Subcutaneous abdominal adipose tissue (tissue), 5 donors: Measurements from ENCODE around the gene ZNF563.
"Not testable (repeated sequence)": the region's sequence is repeated elsewhere in the genome, so short reads cannot be mapped to it uniquely, and the experiment has no call there.

Experiments
- H3K27ac ChIP-seq: one replicate; pipeline ENCODE4 v1.7.0; 2013; ENCODE audit warnings: low read depth, mild to moderate bottlenecking, inconsistent platforms, low read length, moderate library complexity
- H3K27me3 ChIP-seq, 5 donors: one replicate each; pipeline ENCODE4 v1.7.0; 2013; ENCODE audit warnings: low read length in 5 of 5, inconsistent platforms in 1 of 5; ENCODE audit not compliant: control insufficient read depth in 5 of 5, insufficient read depth in 4 of 5
- H3K36me3 ChIP-seq, 5 donors: one replicate each; pipeline ENCODE4 v1.7.0; 2013; ENCODE audit warnings: low read length in 5 of 5; ENCODE audit not compliant: control insufficient read depth in 5 of 5, insufficient read depth in 5 of 5
- H3K4me1 ChIP-seq, 5 donors: one replicate each; pipeline ENCODE4 v1.7.0; 2013; ENCODE audit warnings: low read length in 5 of 5, mild to moderate bottlenecking in 3 of 5, moderate library complexity in 1 of 5; ENCODE audit not compliant: control insufficient read depth in 5 of 5, insufficient read depth in 5 of 5
- H3K4me3 ChIP-seq, 5 donors: one replicate each; pipeline ENCODE4 v1.7.0; 2013; ENCODE audit warnings: low read length in 5 of 5, low read depth in 1 of 5
- H3K9ac ChIP-seq, 5 donors: one replicate each; pipeline ENCODE4 v1.7.0; 2013; ENCODE audit warnings: low read length in 5 of 5, mild to moderate bottlenecking in 4 of 5, moderate library complexity in 3 of 5
- H3K9me3 ChIP-seq, 5 donors: one replicate each; pipeline ENCODE4 v1.7.0; 2013; ENCODE audit warnings: low read length in 5 of 5; ENCODE audit not compliant: control insufficient read depth in 5 of 5
- donor health status: healthy.
- donor health status: healthy.
- donor health status: healthy.
- donor health status: healthy.
- donor health status: healthy.

Gene ZNF563

DNA sequence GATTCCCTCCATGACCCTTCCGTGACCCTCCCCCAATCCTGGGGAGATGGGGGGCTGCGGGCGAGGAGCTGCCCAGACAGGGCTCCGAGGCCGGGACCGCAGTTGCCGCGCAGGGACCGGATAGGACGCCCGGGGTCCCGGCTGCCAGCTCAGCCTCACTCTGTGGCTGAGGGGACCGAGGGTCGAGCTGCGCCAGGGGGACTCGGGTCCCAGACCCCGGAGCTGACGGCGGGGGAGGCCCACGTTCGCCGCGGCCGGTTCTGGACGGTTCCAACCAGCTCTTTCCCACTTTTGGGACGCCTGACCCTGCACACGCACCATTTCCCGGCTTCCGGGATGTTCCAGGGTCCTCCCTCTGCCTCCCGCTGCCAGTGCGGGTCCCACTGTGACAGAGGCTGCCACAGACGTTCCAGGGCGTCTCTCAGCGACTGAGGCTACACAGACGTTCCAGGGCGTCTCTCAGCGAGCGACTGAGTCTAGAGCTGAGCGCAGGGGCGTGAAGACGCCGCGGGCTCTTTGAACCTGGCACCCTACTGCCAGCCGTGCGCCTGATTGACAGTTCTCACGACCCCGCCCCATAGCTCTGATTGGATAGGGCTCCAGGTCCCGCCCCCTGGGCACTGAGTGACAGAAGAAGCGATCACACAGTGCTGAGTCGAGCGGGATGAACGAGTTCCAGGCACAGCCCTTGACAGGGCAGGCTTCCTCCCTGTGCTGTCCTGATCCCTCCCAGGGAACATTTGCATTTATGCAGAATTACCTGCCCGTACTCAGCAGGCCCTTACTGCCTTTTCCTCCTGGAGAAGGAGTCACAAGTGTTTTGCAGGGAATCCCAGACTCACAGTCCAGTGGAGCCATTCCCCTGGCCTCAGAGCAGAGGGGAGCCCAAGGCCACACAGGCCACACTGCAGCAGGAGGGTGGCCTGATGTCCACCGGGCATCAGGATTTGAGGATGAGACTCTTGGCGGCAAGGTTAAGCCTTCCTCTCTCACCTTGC, at the start of gene ZNF563:
ZNF563 (minus strand) TSS at position 472 of the 998 bp plus-strand sequence; CDS start at position 321, 151 bp downstream.
- Histone ChIP-seq H3K36me3 (no peaks in the 10 kb centered on the region), H3K27ac (peak within 1 kb of the TSS; percentile 87), H3K4me3 (peak within 1 kb of the TSS; percentile 89 to 98 (median 93)), H3K9ac (peak within 1 kb of the TSS; percentile 82 to 94 (median 91)), H3K4me1 (peaks cover 5 to 26% (median 23%) of the 10 kb centered on the region in 5 donors), H3K27me3 (no peaks in the 10 kb centered on the region), H3K9me3 (no peaks in the 10 kb centered on the region)

GRCh38 chr19:12380444-12380737, 47.0 kb upstream of the ZNF563 start:
- Histone ChIP-seq H3K27ac (no peak overlapping the region), H3K4me3 (peak overlapping the region in 4 of 5 donors; percentile 1 to 30 (median 14)), H3K9me3 (peaks cover 17 to 46% (median 33%) of the 10 kb centered on the region in 5 donors), H3K9ac (no peak overlapping the region), H3K4me1 (peaks cover 0 to 1% (median 0%) of the 10 kb centered on the region in 5 donors), H3K27me3 (no peaks in the 10 kb centered on the region), H3K36me3 (peaks cover 19 to 32% (median 24%) of the 10 kb centered on the region in 5 donors)

GRCh38 chr19:12379732-12380443, 46.5 kb upstream of the ZNF563 start:
- no peaks in the 10 kb centered on the region for H3K27me3 ChIP-seq
- H3K27ac ChIP-seq, result no peak overlapping the region
- H3K9ac ChIP-seq, result no peak overlapping the region
- peaks cover 19 to 32% (median 24%) of the 10 kb centered on the region in 5 donors for H3K36me3 ChIP-seq
- H3K4me3 ChIP-seq, result peak overlapping the region; percentile 1 to 30 (median 22)
- peaks cover 17 to 46% (median 33%) of the 10 kb centered on the region in 5 donors for H3K9me3 ChIP-seq
- peaks cover 0 to 1% (median 0%) of the 10 kb centered on the region in 5 donors for H3K4me1 ChIP-seq

DNA sequence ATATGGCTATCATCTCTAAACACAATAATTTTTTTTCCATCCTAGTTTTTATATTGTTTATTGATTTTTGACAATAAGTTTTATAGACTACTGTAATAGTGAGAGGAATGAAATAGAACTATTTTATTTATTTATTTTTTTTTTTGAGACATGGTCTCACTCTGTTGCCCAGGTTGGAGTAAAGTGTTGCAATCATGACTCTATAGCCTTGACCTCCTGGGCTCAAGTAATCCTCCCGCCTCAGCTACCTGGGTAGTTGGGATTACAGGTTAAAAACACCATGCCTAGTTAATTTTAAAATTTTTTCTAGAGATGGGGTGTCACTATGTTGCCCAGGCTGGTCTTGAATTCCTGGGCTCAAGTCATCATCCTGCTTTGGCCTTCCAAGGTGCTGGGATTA, 40.6 kb upstream of the ZNF563 start:
- H3K36me3 ChIP-seq, result no peaks in the 10 kb centered on the region
- no peaks in the 10 kb centered on the region for H3K4me1 ChIP-seq
- H3K4me3 ChIP-seq, result no peak overlapping the region
- H3K9me3 ChIP-seq, result peaks cover 0 to 21% (median 14%) of the 10 kb centered on the region in 5 donors
- H3K27me3 ChIP-seq, result no peaks in the 10 kb centered on the region
- H3K27ac ChIP-seq, result no peak overlapping the region
- H3K9ac ChIP-seq, result no peak overlapping the region

DNA sequence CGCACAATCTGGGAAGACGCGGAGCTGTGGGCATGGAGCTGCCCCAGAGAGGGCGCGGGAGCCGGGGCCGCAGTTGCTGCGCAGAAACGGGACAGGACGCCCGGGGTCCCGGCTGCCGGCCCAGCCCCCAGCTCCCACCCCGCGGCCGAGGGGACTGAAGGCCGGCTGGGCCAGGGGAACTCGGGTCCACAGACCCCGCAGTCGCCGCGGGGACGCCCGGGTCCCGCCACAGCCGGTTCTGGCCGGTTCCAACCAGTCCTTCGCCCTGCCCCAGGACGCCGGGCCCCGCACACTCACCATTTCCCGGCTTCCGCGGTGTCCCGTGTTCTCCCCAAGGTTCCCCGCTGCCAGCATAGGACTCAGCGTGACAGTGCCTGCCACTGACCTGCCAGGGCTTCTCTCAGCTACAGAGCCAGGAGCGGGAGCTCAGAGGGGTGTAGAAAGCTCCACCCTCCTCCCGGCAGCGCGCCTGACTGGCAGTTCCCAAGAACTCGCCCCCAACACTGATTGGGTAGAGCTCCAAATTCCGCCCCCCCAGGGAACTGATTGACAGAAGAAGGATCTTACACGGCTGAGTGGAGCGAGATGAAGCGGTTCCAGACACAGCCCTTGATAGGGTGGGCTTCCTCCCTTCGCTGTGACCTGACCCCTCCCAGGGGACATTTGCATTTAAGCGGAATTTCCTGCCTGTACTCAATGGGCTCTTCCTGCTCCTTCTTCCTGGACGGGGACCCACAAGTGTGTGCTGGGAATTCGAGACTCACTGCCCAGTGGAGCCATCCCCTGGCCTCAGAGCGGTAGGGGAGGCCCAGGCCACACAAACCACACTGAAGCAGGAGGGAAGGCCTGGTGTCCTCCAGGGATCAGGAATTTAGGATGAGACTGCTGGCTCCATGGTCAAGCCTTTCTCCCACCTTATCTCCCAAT, 32.1 kb upstream of the ZNF563 start, which contains the start of gene ZNF442:
ZNF442 (minus strand) TSS at position 448 of the 927 bp plus-strand sequence. CDS start 2,052 bp downstream, outside the sequence.
- Histone ChIP-seq H3K36me3 (no peaks in the 10 kb centered on the region), H3K4me3 (peak within 1 kb of the TSS; percentile 76 to 91 (median 80)), H3K9me3 (no peaks in the 10 kb centered on the region), H3K27me3 (peaks cover 0 to 3% (median 0%) of the 10 kb centered on the region in 5 donors), H3K9ac (peak within 1 kb of the TSS; percentile 84 to 95 (median 89)), H3K27ac (peak within 1 kb of the TSS; percentile 96), H3K4me1 (peaks cover 8 to 16% (median 10%) of the 10 kb centered on the region in 5 donors)

DNA sequence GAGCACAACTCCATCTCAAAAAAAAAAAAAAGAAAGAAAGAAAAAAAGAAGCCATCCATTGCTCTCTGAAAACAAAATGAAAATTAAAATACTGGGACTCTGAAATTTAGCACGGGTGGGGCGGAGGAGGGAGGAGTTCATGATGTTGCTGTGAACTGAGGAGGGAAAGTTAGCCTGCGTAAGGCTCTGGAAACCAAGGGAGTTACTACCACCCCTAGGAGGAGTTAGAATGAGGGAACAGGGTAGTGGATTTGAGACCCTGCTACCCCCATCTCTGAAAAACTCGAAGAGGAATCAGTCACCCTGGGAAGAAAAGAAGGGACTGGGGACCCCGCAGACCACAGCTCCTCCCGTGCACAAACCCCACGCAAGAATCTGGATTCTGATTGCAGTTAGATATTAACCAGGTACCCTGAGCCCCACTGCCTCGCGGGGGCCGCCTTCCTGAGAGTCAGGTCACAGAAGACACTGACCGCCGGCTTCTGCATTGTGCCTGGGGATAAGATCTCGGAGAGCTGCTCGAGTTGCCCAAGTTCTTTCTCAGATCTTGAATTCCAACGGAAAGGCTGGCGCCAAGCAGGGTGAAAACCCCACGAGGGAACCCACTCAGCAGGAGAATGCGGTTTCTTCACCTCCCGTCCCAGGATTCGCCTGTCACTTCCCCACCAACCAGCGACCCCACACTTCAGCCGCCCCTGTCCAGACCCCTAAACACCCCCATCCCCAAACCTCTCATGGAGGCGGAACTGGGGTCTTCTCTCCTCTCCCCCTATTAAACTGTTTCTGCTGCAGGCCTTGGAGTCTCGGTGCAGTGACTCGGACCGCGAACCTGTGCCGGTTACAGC, 31.2 kb upstream of the ZNF563 start:
- Histone ChIP-seq H3K4me1 (peaks cover 8 to 16% (median 10%) of the 10 kb centered on the region in 5 donors), H3K9ac (peak overlapping the region; percentile 68 to 95 (median 89)), H3K9me3 (no peaks in the 10 kb centered on the region), H3K27me3 (peaks cover 0 to 3% (median 0%) of the 10 kb centered on the region in 5 donors), H3K27ac (peak overlapping the region; percentile 96), H3K4me3 (peak overlapping the region; percentile 76 to 91 (median 80)), H3K36me3 (no peaks in the 10 kb centered on the region)

DNA sequence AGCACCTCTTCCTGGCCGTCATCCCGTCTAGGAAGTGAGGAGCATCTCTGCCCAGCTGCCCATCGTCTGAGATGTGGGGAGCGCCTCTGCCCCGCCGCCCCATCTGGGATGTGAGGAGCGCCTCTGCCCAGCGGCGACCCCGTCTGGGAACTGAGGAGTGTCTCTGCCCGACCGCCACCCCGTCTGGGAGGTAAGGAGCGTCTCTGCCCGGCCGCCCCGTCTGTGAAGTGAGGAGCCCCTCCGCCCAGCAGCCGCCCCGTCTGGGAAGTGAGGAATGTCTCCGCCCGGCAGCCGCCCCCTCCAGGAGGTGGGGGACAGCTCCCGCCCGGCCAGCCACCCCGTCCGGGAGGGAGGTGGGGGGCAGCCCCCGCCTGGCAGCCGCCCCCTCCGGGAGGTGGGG, 28.8 kb upstream of the ZNF563 start:
- H3K4me3 ChIP-seq, H3K9ac ChIP-seq, H3K36me3 ChIP-seq, H3K27me3 ChIP-seq, H3K9me3 ChIP-seq, H3K27ac ChIP-seq: not testable (repeated sequence)
- H3K4me1 ChIP-seq, result peaks cover 8 to 16% (median 10%) of the 10 kb centered on the region in 5 donors

GRCh38 chr19:12353375-12353774, 19.9 kb upstream of the ZNF563 start:
- peaks cover 36 to 60% (median 43%) of the 10 kb centered on the region in 5 donors for H3K9me3 ChIP-seq

More at GRCh38 chr19:12353375-12353774, 19.9 kb upstream of the ZNF563 start:
- Histone ChIP-seq H3K4me1 (no peaks in the 10 kb centered on the region), H3K36me3 (peaks cover 23 to 27% (median 24%) of the 10 kb centered on the region in 5 donors), H3K9ac (no peak overlapping the region), H3K27ac (no peak overlapping the region), H3K4me3 (peak overlapping the region in 2 of 5 donors; percentile 26 to 30), H3K27me3 (no peaks in the 10 kb centered on the region)
